H1 (cell line): ENCODE results near the gene CAMK1. TPM values are rescaled to one million over a fixed set of nuclear protein-coding genes. Genes with fewer than 3 reads are reported as not detected.

Source experiments
- ATF2 ChIP-seq: IDR thresholded peaks from 2 replicates; pipeline ENCODE4 v1.6.1; 2012; ENCODE audit warnings: low read length, inconsistent platforms
- CBX5 ChIP-seq: fragments of 300-800, 300-1000 bp; sonication (generic); IDR thresholded peaks from 2 replicates; pipeline ENCODE4 v1.7.1; 2016; ENCODE audit warnings: antibody characterized with exemption, low read length, low read depth
- CHD7 ChIP-seq: fragments of 300-600 bp; sonication (generic); IDR thresholded peaks from 2 replicates; pipeline ENCODE4 v1.7.1; 2012; ENCODE audit warnings: low read length, moderate library complexity, mild to moderate bottlenecking, inconsistent platforms; ENCODE audit not compliant: insufficient replicate concordance
- EZH2 ChIP-seq: fragments of 200-600 bp; sonication (generic); IDR thresholded peaks from 2 replicates; pipeline ENCODE4 v1.7.1; 2012; ENCODE audit warnings: low read depth, mild to moderate bottlenecking, moderate library complexity, low read length, inconsistent platforms; ENCODE audit not compliant: severe bottlenecking
- FOSL1 ChIP-seq: IDR thresholded peaks from 2 replicates; pipeline ENCODE4 v1.6.1; 2011; ENCODE audit warnings: mild to moderate bottlenecking, low read depth, low read length, moderate library complexity; ENCODE audit not compliant: insufficient read depth
- KDM5A ChIP-seq: fragments of 200-600 bp; IDR thresholded peaks from 2 replicates; pipeline ENCODE4 v1.7.1; 2012; ENCODE audit warnings: mild to moderate bottlenecking, low read length, inconsistent platforms, mixed read lengths
- RAD21 ChIP-seq, 2 experiments: IDR thresholded peaks in 1 of 2; conservative IDR thresholded peaks in 1 of 2; 2 replicates each; pipeline ENCODE4 v1.6.1; 2011; ENCODE audit warnings: low read depth in 2 of 2, low read length in 2 of 2, improper control_type of control experiment in 1 of 2, inconsistent platforms in 1 of 2, mild to moderate bottlenecking in 1 of 2, moderate library complexity in 1 of 2
- SP1 ChIP-seq: IDR thresholded peaks from 2 replicates; pipeline ENCODE4 v1.6.1; 2011; ENCODE audit warnings: low read depth, low read length
- TAF1 ChIP-seq: IDR thresholded peaks from 2 replicates; pipeline ENCODE4 v1.6.1; 2011; ENCODE audit warnings: mild to moderate bottlenecking, low read depth, low read length
- polyA plus RNA-seq, 7 experiments: library from polyadenylated mRNA; depleted of rRNA in 3 of 7; stranded (reverse) in 5 of 7; unstranded in 2 of 7; fragments of >200 nt in 5 of 7; fragments of 200-250 nt in 2 of 7; gene quantifications; 1 replicate in 5 of 7; 2 replicates in 1 of 7; 4 replicates in 1 of 7; pipeline versions ENCODE4 v1.2.1 to v1.2.3, GENCODE V29; 2011 to 2013; ENCODE audit warnings: missing spikeins in 2 of 7, mixed read lengths in 2 of 7
- total RNA-seq: library from RNA; stranded (reverse); fragmentation: NEBNext Ultra II Directional; extraction: Animal tissue kit (Norgen Biotek cat#: 25700); gene quantifications from 2 replicates; pipeline ENCODE4 v1.2.1, GENCODE V29; 2021

CAMK1 gene
- total and polyA plus RNA-seq, 2 of the 8 experiments (the other 6 are each of a cell fraction or from before 2014, with no cell fraction given) = 4.9 to 5.1 TPM

GRCh38 chr3:9727041-9727595 is 42.6 kb downstream of the CAMK1 start (continued):
- no peak for TF ChIP-seq CHD7
- no peak for TF ChIP-seq EZH2
- TF ChIP-seq SP1 = peak; percentile 55; the same call in 1 of the 2 replicates
- TF ChIP-seq RAD21 (IDR thresholded peaks at IDR 0.05 in 1 of 2, conservative IDR thresholded peaks at IDR 0.05 in 1 of 2; ENCODE audit: low read depth in 2 of 2, low read length in 2 of 2) = peak; percentile 14 to 45; a peak in 3 of 4 replicates
- no peak for TF ChIP-seq ATF2
- no peak for TF ChIP-seq FOSL1
- no peak for TF ChIP-seq KDM5A
- no peak for TF ChIP-seq TAF1
- no peak for TF ChIP-seq CBX5
